PC-3 (cell line): ENCODE measurements around the gene TCF12.

Experiments
- EZH2phosphoT487 ChIP-seq: fragments of 300-600 bp; sonication (generic); IDR thresholded peaks from 2 replicates; pipeline ENCODE4 v1.6.1; 2018; ENCODE audit warnings: mild to moderate bottlenecking, antibody characterized with exemption, low read length, borderline replicate concordance
- TF ChIP-seq, protein P1 (sequence below): fragments of 300-600 bp; sonication (generic); conservative IDR thresholded peaks from 2 replicates; pipeline ENCODE4 v1.5.1; 2017; ENCODE audit warnings: antibody characterized with exemption, low read depth, mild to moderate bottlenecking, low read length

GRCh38 chr15:57256939-57257338 is 338.5 kb downstream of the TCF12 start:
- TF ChIP-seq, protein P1, sequence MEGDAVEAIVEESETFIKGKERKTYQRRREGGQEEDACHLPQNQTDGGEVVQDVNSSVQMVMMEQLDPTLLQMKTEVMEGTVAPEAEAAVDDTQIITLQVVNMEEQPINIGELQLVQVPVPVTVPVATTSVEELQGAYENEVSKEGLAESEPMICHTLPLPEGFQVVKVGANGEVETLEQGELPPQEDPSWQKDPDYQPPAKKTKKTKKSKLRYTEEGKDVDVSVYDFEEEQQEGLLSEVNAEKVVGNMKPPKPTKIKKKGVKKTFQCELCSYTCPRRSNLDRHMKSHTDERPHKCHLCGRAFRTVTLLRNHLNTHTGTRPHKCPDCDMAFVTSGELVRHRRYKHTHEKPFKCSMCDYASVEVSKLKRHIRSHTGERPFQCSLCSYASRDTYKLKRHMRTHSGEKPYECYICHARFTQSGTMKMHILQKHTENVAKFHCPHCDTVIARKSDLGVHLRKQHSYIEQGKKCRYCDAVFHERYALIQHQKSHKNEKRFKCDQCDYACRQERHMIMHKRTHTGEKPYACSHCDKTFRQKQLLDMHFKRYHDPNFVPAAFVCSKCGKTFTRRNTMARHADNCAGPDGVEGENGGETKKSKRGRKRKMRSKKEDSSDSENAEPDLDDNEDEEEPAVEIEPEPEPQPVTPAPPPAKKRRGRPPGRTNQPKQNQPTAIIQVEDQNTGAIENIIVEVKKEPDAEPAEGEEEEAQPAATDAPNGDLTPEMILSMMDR: no peak
- TF ChIP-seq EZH2phosphoT487: no peak
